ENCODE measurements around the gene ABHD12.

- TF ChIP-seq, protein P1, sequence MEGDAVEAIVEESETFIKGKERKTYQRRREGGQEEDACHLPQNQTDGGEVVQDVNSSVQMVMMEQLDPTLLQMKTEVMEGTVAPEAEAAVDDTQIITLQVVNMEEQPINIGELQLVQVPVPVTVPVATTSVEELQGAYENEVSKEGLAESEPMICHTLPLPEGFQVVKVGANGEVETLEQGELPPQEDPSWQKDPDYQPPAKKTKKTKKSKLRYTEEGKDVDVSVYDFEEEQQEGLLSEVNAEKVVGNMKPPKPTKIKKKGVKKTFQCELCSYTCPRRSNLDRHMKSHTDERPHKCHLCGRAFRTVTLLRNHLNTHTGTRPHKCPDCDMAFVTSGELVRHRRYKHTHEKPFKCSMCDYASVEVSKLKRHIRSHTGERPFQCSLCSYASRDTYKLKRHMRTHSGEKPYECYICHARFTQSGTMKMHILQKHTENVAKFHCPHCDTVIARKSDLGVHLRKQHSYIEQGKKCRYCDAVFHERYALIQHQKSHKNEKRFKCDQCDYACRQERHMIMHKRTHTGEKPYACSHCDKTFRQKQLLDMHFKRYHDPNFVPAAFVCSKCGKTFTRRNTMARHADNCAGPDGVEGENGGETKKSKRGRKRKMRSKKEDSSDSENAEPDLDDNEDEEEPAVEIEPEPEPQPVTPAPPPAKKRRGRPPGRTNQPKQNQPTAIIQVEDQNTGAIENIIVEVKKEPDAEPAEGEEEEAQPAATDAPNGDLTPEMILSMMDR (IDR thresholded peaks at IDR 0.05; ENCODE audit: borderline replicate concordance, extremely low read depth, low read length, poor library complexity, severe bottlenecking), result no peak
- TF ChIP-seq EZH2 (IDR thresholded peaks at IDR 0.05; ENCODE audit: borderline replicate concordance, low read depth, low read length, severe bottlenecking), result no peak
Measured at GRCh38 chr20:25356271-25356933, 34.2 kb downstream of the ABHD12 start.

Measured in DND-41 (cell line).